ENCODE measurements around the gene RHOXF2B.

The RHOXF2B gene

GRCh38 chrX:120022763-120023162 lies 54.7 kb downstream of the RHOXF2B start:
- H3K9me3 ChIP-seq (ENCODE audit: control insufficient read depth, insufficient read depth, low read depth, low read length): no peaks in the 10 kb centered on the region; the same call in 1 of the 2 replicates
- no peak for TF ChIP-seq SP3 (tag by site-specific recombination; IDR thresholded peaks at IDR 0.05)
- no peak for TF ChIP-seq ZSCAN18 (tag by site-specific recombination; IDR thresholded peaks at IDR 0.05)
- no peak for TF ChIP-seq KLF7 (tag by site-specific recombination; IDR thresholded peaks at IDR 0.05; ENCODE audit: borderline replicate concordance)
- TF ChIP-seq ZNF266 (tag by site-specific recombination; IDR thresholded peaks at IDR 0.05; ENCODE audit: low read depth): no peak
- TF ChIP-seq ZBTB17 (tag by site-specific recombination; IDR thresholded peaks at IDR 0.05): no peak
- no peak for TF ChIP-seq ZNF37A (tag by site-specific recombination; IDR thresholded peaks at IDR 0.05)
- no peak for TF ChIP-seq ZBTB21 (tag by site-specific recombination; IDR thresholded peaks at IDR 0.05)
- TF ChIP-seq ZSCAN30 (tag by site-specific recombination; IDR thresholded peaks at IDR 0.05): no peak
- no peak for TF ChIP-seq ZNF610 (tag by site-specific recombination; IDR thresholded peaks at IDR 0.05; ENCODE audit: borderline replicate concordance)
- TF ChIP-seq ZNF76 (tag by site-specific recombination; IDR thresholded peaks at IDR 0.05; ENCODE audit: borderline replicate concordance, low read depth): no peak
- TF ChIP-seq ZNF658 (tag by site-specific recombination; IDR thresholded peaks at IDR 0.05): no peak
- TF ChIP-seq WT1 (tag by site-specific recombination; IDR thresholded peaks at IDR 0.05): no peak
- TF ChIP-seq ZNF292 (tag by site-specific recombination; IDR thresholded peaks at IDR 0.05; ENCODE audit: borderline replicate concordance, low read depth): no peak
- TF ChIP-seq SCRT1 (tag by site-specific recombination; IDR thresholded peaks at IDR 0.05; ENCODE audit: borderline replicate concordance): no peak
- TF ChIP-seq ZNF324 (tag by site-specific recombination; IDR thresholded peaks at IDR 0.05): no peak
- no peak for TF ChIP-seq ZNF214 (tag by site-specific recombination; IDR thresholded peaks at IDR 0.05; ENCODE audit: borderline replicate concordance)
- TF ChIP-seq ZNF302 (tag by site-specific recombination; IDR thresholded peaks at IDR 0.05; ENCODE audit: low read depth): no peak
- no peak for TF ChIP-seq ZNF391 (tag by site-specific recombination; IDR thresholded peaks at IDR 0.05; ENCODE audit: borderline replicate concordance, low read depth)
- no peak for TF ChIP-seq TCF7L2 (IDR thresholded peaks at IDR 0.05; ENCODE audit: borderline replicate concordance, low read depth, low read length)
- H3K4me3 ChIP-seq (ENCODE audit: low read depth, low read length): no peak overlapping the region
- no peak overlapping the region for H3K27ac ChIP-seq (ENCODE audit: extremely low read depth, low read depth, low read length)
- ChIA-PET POLR2A (no interaction called here), CTCF (no interaction called here)
- no peaks in the 10 kb centered on the region for H3K36me3 ChIP-seq (ENCODE audit: control insufficient read depth in 2 of 2, insufficient read depth in 1 of 2, low read length in 2 of 2)
- no peaks in the 10 kb centered on the region for H3K4me1 ChIP-seq (ENCODE audit: control insufficient read depth, insufficient read depth, low read length)
